HG02840 (cell line): ENCODE measurements around the gene KRT35.
"Not testable (repeated sequence)": the region's sequence is repeated elsewhere in the genome, so short reads cannot be mapped to it uniquely, and the experiment has no call there.

Experiments
- ATAC-seq: cut with Tn5 transposase; IDR thresholded peaks from one replicate; pipeline ENCODE4 v1.9.1; 2021; ENCODE audit warnings: mild to moderate bottlenecking, moderate library complexity, moderate number of reproducible peaks; ENCODE audit not compliant: unreplicated experiment, low FRiP score

The KRT35 gene

DNA sequence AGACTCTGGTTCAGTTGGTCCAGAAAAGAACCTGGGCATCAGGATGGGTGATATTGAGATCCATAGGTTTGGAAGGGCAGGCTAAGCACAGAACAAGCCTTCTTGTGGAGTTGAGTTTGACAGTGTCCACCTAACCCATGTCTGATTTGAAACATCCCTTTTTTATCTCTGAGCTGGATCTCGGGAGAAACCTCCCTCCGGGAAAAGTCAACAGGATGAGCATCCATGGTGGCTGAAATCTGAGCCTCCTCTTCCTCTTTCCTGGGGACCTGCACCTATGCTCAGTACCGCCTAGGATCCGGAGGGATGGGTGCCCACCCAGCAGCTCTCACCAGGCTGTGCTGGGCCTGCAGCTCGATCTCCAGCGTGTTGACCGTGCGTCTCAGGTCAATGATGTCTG lies 17.2 kb downstream of the KRT35 start:
- ATAC-seq = no peak

DNA sequence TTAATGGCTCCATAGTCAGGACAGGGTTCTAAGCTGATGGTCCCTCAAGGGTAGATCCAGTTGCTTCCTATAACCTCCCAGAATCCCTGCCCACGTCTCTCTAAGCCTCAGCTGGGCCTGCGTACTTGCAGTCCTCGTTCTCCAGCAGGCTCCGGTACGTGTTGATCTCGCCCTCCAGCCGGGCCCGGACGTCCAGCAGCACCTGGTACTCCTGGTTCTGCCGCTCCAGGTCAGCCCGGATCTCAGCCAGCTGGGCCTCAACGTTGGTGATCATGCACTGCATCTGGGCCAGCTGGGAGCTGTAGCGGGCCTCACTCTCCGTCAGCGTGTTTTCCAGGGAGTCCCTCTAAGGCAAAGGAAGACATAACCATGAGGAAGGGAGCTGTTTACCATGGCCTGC lies 18.2 kb downstream of the KRT35 start:
- ATAC-seq = no peak

DNA sequence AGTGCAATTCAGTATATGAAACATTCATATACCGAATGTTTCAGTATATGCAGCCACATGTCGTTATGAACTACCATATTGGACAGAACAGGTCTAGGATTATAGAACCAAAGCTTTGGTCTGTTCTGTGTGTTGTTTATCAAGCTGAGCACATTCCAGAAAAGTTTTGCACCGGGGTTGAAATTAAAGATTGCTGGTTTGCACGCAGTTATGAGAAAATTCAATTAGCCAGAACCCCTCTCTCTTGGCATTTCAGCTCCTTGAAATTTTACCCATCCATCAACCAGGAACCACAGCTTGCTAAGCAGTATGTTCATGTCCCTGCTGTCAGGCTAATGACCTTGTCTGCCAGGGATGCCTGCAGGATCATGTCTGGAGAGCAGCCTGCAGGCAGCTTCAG lies 23.3 kb downstream of the KRT35 start:
- no peak for ATAC-seq

DNA sequence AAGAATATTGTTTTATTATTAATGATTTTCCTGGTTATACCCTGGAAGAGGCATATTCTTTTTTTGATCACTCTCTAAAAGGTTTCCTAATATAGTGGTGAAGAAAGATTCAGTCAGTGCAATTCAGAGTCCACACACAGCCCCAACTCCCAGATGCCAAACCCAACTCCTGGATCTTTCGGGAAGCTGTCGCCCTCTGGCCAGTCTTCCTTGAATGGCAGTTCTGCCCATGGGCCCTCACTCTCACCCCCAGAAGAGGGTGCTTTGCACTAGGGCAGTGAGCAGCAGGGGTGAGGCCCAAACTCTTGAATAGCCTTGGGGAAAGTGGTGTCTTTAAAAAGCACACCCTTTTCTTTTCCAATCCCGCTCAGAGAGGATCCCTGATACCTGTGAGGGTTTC lies 24.7 kb downstream of the KRT35 start:
- ATAC-seq = no peak

DNA sequence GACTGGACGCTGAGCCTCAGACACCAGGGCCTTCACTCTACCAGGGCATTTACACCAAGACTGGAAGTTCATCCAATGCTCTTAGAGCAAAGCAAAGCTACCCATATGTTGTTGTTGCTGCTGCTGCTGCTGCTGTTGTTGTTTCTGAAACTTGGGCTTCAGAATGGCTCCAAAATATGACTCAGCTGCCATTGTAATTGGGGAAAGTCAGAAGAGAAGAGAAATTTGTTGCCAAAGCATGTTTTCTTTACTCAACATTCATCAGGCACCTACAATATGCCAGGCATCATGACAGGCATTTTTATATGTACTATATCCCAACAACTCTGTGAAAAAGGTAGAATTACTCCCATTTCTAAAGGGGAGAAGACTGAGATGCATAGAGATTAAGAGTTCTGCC lies 25.7 kb downstream of the KRT35 start:
- no peak for ATAC-seq

DNA sequence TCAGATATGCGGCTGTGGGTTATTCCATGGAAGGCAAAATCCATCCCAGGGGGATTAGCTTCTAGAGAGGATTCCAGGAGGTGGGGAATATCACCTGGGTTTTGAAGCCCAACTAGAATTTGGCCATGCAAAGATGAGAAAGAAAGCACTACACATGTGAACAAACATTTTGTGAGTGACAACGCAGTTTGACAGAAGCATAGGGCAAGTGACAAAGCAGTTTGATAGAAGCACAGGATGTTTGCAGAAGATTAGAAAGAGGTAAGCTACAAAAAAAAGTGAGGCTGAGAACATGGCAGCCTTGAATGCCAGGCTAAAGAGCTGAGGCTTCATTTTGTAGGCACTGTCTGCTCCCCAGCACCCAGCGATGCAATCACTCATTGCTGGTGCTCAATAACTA lies 27.9 kb downstream of the KRT35 start:
- ATAC-seq = no peak

DNA sequence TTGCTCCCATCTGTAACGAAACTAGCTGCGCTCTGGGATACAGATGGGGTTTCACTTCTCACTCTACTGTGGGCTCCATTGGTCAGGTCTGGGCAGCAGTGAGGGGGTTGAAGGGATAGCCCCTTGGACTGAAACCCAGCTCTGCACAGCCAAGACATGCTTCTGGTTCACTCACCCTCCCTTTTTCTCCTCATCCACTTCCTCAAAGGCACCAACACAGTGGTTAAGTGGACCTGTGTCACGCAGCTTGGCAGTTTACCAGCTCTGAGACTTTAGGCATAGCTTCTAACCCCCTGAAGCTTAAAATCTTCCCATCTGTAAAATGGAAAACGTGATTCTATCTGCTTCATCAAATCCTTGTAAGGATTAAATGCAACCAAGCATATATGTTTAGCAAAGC lies 28.7 kb downstream of the KRT35 start:
- ATAC-seq = no peak

DNA sequence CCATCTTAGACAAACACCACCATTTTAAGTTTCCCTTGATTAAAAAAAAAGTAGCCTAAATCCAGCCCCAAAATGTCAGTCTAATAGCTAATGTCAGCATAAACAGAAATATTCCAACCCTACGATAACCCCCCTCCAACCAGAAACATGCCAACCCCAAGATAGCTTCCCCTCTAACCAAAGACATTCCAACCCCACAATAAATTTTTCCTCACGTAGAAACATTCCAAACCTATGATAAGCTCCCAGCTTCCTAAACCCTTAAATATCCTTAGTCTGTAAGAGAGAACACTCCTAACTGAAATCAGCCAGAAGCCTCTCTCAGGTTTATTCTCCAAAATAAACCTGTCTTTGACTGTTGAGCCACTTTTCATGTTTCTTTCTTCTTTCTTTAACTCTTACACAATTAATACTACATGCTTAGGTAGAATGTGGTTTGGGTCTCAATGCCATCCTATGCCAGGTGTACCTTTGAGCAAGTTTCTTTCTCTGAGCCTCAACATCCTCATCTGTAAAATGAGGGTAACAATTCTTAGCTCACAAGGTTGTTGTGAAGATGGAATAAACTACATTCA lies 29.7 kb downstream of the KRT35 start:
- ATAC-seq = no peak

DNA sequence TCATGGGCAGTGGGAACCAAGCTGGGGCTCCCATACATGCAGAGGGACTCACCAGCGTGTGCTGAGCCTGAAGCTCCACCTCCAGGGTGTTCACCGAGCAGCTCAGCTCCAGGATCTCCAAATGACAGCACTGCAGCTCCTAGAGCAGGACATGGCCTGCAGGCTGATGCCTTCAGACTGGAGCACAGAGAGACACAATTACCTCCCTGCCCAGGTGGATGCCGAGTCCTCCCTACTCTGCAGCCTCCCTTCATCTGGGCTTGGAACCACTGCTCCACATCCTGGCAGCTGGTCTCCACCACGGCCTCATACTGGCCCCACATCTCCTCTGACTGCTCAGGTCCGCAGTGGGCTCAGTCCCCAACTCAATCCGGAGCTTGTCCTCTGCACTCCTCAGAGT lies 31.9 kb downstream of the KRT35 start:
- ATAC-seq = no peak

DNA sequence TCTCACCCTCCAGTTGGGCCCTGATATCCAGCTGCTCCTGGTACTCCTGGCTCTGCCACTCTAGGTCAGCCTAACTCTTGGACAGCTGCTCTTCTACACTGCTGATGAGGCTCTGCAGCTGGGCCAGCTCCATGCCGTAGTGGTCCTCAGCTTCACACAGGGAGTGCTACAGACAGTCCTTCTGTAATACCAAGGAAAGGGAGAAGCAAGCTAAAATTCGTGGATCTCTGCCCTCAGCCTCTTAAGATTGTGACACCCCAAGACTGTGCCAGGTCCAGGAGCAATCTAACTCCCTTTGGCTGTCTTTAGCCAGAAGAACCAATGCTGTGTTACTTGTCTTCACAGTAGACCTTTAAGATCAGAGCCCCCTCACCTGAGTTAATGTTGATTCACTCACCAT lies 32.4 kb downstream of the KRT35 start:
- ATAC-seq = no peak

DNA sequence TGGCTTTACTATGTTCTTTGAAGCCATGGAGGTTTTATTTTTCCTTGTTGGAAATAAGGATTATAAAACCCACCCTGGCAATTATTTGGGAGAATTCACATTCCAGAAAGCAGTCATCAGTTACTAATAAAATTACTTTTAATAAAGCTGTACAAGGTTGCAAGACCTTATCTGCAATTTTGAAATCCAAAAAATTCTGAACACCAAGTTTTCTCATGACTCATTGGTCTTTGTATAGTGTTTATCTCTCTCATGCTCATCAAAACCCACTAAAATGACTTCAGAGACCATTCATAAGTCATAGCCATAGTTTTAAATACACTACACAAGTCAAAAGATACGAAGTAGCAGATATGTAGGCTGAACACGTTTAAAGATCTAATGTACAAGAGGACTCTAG lies 34.1 kb downstream of the KRT35 start:
- no peak for ATAC-seq

DNA sequence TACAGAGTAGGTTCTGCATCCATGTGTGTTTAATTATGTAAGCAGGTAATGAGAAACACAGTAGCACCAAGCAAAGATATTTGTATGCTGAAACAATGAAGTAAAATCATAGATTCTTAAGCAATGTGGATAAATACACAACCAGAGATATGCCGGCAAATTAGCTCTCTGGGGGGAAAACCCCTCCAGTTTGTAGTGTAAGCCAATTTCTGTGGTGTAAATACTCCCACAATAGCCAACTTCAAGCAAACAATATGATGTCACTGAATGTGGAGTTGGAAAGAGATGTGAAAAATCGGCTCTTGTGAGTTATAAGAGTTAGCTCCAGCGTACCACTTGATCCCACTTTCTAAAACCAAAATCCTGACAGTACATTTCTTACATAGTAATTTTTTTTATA lies 36.3 kb downstream of the KRT35 start:
- ATAC-seq = no peak

DNA sequence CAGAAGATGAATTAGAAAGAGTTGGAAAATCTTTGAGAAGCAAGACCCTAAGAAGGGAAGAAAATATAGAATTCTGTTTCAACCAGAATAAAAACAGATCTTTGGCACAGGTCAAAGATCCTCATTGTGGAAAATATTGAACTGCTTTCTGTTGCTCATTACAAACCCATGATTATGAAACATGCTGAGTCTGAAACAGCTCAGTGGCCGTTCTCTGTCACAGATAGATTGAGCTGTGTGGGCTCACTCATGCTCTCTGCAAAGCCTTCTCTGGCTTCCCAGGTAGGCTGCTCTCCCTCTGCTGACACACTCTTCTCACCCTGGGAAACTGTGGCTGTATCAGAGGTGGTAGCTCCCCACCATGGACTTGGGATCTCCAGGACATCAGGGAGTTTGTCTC lies 36.8 kb downstream of the KRT35 start:
- ATAC-seq = no peak

DNA sequence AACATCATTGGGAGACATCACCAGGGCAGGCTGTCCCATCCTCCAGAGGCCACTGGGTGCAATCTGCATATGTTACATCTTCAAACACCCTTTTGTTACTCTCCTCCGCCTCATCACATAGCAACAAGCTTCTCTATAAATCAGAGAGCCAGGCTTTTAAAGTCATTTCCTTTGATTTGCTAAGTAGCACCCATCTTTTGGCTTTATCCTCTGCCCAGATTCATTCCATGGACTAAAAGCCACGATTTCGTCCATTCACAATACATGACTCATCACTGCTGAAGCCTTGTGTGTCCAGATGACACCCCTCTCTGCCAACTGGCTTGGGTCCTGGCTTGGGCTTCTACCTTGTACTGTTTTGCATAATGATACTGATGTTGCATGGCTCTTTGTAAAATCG lies 38.2 kb downstream of the KRT35 start:
- ATAC-seq = no peak

DNA sequence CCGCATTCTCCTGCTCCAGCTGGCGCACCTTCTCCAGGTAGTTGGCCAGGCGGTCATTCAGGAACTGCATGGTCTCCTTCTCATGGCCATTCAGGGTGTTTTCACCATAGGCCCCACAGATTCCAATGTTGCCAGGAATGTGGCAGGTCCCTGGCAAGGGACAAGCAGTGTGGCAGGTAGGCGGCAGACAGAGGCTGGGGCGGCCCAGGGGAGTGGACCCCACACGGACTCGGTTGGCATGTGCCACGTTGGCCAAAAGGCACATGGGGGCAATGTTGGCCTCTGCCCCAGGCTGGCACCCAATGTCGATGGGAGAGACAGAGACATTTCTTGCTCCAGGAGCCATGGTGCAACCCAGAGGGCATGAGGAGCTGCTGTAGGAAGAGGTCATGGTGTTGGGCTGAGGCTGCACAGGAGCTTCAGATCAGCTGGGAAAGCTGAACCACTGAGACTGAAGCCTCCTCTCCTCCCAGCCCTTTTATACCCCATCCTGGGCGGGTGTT lies 40.4 kb downstream of the KRT35 start, which contains the start of gene KRT38:
Gene KRT38 (minus strand): TSS at position 453 of the 503 bp plus-strand sequence. CDS start 62 bp downstream, at position 391.
- no peak for ATAC-seq

DNA sequence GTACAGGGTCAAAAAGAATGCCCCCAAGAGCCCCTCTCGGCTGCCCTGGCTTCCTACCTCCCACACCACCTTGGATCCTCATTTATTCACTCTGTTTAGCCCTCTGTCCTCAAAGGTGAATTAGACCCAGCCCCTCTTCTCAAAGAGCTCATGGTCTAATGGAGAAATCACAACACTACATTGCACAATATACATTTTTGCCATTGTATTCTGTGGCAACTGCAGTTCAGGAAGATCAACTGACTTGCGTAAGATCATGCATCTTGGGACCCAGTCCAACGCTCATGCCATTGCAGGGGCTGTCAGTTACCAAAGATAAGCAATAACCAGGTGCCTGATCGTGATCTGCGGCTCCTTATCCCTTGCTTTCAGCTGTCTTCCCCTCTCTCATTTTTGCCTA lies 41.6 kb downstream of the KRT35 start:
- no peak for ATAC-seq

DNA sequence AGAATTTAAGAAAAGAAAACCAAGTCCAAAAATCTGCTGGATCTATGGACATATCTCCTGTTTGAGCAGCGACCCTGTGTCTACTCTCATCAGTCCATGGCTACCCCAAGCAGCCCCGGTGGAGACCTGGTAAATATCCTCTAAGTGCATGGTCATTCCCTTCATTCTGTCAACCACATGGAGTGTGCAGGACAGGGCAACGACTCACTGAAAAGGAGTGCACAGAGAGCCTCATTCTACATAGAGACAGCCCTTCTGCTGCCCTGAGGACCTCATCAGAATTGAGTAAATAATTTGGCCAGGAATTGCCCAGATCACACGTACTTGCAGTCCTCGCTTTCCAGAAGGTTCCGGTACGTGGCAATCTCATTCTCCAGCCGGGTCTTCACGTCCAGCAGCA lies 43.2 kb downstream of the KRT35 start:
- no peak for ATAC-seq

DNA sequence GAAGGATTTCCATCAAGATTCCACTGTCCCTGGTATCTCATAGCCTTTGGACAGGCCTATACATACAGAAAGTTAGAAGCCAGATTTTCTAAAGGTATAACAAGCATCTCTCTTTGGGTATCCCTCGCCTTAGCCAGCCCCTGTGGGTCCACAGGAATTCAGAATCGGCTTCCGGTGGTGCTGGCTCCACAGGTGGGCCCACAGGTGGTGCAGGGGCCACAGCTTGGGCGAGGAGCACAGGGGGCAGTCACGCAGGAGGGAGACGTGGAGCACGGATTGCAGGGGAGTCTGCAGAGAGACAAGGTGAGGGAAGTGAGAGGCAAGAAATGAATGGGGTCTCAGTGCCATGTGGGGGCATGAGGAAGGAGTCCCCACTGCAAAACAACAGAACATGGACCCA lies 43.7 kb downstream of the KRT35 start:
- no peak for ATAC-seq

DNA sequence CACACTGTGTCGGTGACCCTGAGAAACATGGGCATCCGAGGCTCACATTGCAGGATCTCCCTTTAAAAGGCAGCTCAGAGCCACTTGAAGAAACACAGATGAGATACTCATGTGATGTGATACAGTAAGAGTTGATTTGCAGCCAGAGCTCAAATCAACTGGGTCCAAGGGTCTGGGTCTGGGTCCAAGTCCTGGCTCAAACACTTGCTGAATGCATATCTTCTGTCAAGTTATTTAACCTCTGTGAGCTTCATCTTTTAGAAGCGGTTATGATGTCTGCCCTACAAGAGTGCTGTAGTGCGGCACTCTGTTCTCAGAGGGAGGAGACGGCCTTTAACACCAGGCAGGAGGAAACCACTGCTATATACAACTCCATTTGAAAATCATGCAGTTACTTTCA lies 46.5 kb downstream of the KRT35 start:
- no peak for ATAC-seq

DNA sequence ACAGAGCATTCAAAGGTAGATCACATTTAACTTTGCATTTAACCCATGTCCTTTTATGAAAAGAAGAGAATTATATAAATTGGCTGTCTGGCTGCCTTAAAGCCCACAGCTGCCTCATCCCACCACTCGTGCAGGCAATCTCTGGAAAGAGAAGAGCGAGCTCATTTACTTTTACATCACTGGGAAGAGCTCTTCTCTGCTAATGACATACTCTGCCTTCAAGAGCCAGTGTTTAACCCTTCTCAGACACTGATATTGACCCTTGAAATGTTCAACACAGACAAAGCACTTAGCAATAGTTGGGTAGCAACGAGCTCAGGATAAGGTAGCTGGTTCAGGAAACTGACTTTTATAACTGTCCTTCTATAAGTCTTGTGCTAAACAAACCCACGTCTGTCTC lies 46.9 kb downstream of the KRT35 start:
- ATAC-seq = no peak

DNA sequence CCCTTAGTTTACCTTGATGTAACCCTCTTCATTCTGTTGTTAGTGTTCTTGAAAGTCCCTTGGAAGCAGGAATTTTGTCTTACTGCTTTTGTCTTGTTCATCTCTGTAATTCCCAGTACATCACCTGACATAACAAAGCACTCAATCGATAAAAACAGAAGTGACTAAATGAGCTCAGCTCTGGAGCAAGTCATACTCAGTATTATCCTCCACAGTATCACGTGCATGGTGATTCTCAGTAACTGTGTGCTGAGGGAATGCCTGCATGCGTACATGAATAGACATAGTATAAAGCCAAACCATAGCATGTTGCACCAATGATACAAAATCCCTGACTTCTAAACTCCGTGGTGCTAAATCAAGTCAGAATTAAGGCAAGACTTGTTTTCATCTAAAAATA lies 47.4 kb downstream of the KRT35 start:
- no peak for ATAC-seq

DNA sequence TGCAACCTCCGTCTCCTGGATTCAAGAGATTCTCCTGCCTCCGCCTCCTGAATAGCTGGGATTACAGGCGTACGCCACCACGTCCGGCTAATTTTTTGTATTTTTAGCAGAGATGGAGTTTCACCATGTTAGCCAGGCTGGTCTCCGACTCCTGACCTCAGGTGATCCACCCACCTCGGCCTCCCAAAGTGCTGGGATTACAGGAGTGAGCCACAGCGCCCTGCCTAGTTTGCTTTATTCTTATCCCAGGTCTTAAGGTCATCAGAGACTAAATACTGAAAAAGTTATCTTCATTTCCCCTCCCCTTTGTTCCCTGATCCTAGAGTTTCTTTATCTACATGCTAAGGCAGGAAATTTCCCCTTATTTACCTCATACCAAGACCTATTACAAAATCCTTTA lies 50.6 kb downstream of the KRT35 start:
- ATAC-seq = not testable (repeated sequence)

DNA sequence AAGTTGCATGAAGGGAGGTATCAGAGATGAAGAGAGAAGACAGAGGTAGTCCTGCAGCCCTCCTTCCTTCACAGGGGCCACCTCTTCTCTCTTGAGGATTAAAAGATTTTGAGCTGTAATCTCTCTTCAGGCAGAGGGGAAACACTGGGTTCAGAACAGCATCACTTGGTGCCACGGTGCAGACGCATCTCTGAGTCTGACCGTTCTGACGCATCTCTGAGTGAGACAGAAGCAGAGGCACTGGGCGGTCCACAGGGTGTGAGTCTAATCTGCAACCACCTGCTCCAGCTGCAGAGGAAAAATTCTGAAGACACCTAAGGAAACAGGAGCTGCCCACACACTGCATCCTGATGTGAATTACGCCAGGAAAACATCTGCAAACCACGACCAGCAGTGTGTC lies 51.3 kb downstream of the KRT35 start:
- ATAC-seq = no peak
